ENCODE results near the gene USP21.

DNA sequence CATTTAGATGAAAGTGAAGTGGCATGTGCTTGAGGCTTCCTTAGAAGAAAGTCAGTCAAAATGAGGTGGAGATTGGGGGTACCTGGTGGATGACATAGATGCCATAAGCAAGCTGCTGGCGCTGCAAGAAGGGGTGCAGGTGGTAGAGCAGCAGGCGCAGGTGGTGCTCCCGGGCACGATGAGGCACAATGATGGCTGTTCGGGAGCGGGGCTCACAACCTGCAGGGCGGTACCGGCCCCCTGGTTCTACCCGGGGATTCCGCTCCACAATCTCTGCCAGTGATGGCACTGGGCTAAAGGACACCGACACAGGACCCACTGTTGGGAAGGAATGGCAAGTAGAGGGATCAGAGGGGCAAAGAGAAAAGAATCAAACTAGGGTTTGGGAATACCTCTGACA lies 15.6 kb downstream of the USP21 start:
- TF ChIP-seq POLR2A (IDR thresholded peaks at IDR 0.05): no peak
- TF ChIP-seq, protein P1, sequence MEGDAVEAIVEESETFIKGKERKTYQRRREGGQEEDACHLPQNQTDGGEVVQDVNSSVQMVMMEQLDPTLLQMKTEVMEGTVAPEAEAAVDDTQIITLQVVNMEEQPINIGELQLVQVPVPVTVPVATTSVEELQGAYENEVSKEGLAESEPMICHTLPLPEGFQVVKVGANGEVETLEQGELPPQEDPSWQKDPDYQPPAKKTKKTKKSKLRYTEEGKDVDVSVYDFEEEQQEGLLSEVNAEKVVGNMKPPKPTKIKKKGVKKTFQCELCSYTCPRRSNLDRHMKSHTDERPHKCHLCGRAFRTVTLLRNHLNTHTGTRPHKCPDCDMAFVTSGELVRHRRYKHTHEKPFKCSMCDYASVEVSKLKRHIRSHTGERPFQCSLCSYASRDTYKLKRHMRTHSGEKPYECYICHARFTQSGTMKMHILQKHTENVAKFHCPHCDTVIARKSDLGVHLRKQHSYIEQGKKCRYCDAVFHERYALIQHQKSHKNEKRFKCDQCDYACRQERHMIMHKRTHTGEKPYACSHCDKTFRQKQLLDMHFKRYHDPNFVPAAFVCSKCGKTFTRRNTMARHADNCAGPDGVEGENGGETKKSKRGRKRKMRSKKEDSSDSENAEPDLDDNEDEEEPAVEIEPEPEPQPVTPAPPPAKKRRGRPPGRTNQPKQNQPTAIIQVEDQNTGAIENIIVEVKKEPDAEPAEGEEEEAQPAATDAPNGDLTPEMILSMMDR (IDR thresholded peaks at IDR 0.05): no peak
